OCI-LY7 (cell line): ENCODE results near the gene TPRG1. TPM values are rescaled to one million over a fixed set of nuclear protein-coding genes. Genes with fewer than 3 reads are reported as not detected.

Experiments
- BruUV-seq: library from RNA; stranded (reverse); fragments of 400-500 nt; replicated peaks from 2 replicates; lab custom pipeline; 2021; lab: Mats Ljungman, UMichigan
- CTCF ChIA-PET: fragments of 300-600 bp; sonication (Branson Sonifier 250); formaldehyde crosslinking; loops from one replicate; lab custom pipeline; 2022; ENCODE audit warnings: antibody characterized with exemption; ENCODE audit not compliant: unreplicated experiment; lab: Charles Lee
- POLR2A ChIA-PET: fragments of 300-600 bp; sonication (Branson Sonifier 250); formaldehyde crosslinking; loops from one replicate; lab custom pipeline; 2022; ENCODE audit warnings: antibody characterized with exemption; lab: Charles Lee
- DNase-seq: peaks from one replicate; pipeline ENCODE4 v3.0.0-alpha.2; 2015; ENCODE audit warnings: low spot score
- H2AFZ ChIP-seq: fragments of 200-600 bp; sonication (generic), shearing (Covaris generic); 2 replicates; pipeline ENCODE4 v1.6.1; 2014; ENCODE audit warnings: mild to moderate bottlenecking, antibody characterized with exemption, low read length, moderate library complexity
- H3K27ac ChIP-seq: fragments of 200-600 bp; sonication (generic); 2 replicates; pipeline ENCODE4 v1.5.1; 2014; ENCODE audit warnings: mixed run types, low read depth, mild to moderate bottlenecking, moderate library complexity, low read length, inconsistent platforms; ENCODE audit not compliant: poor library complexity, severe bottlenecking
- H3K36me3 ChIP-seq: fragments of 200-600 bp; sonication (generic); 2 replicates; pipeline ENCODE4 v1.6.1; 2014; ENCODE audit warnings: mild to moderate bottlenecking, antibody characterized with exemption, low read length, moderate library complexity, mixed read lengths; ENCODE audit not compliant: insufficient read depth
- H3K4me1 ChIP-seq: fragments of 200-600 bp; sonication (generic); 2 replicates; pipeline ENCODE4 v1.5.1; 2014; ENCODE audit warnings: mild to moderate bottlenecking, low read length; ENCODE audit not compliant: insufficient read depth, poor library complexity, severe bottlenecking
- H3K4me2 ChIP-seq: fragments of 200-600 bp; sonication (generic); 2 replicates; pipeline ENCODE4 v1.6.1; 2014; ENCODE audit warnings: mild to moderate bottlenecking, low read length
- H3K4me3 ChIP-seq: fragments of 200-600 bp; sonication (generic); 2 replicates; pipeline ENCODE4 v1.5.1; 2014; ENCODE audit warnings: mild to moderate bottlenecking, low read depth, low read length; ENCODE audit not compliant: poor library complexity, severe bottlenecking
- H3K79me2 ChIP-seq: fragments of 200-600 bp; sonication (generic); 2 replicates; pipeline ENCODE4 v1.6.1; 2016; ENCODE audit warnings: low read depth, mild to moderate bottlenecking, low read length, moderate library complexity, mixed read lengths; ENCODE audit not compliant: insufficient read depth
- H3K9me2 ChIP-seq: fragments of 200-600 bp; sonication (generic); 2 replicates; pipeline ENCODE4 v1.6.1; 2016; ENCODE audit warnings: mild to moderate bottlenecking, low read length, mixed read lengths; ENCODE audit not compliant: insufficient read depth
- H3K9me3 ChIP-seq: fragments of 200-600 bp; sonication (generic); 2 replicates; pipeline ENCODE4 v1.6.1; 2014; ENCODE audit warnings: mild to moderate bottlenecking, mixed run types, low read length, mixed read lengths
- H4K20me1 ChIP-seq: fragments of 200-600 bp; sonication (generic); 2 replicates; pipeline ENCODE4 v1.6.1; 2014; ENCODE audit warnings: mild to moderate bottlenecking, antibody characterized with exemption, low read length, moderate library complexity, mixed read lengths; ENCODE audit not compliant: insufficient read depth
- CTCF ChIP-seq: fragments of 200-600 bp; sonication (generic); conservative IDR thresholded peaks from 2 replicates; pipeline ENCODE4 v1.5.1; 2014; ENCODE audit warnings: mild to moderate bottlenecking, antibody characterized with exemption, low read length, moderate library complexity, mixed read lengths
- EZH2phosphoT487 ChIP-seq: fragments of 200-600 bp; sonication (generic); IDR thresholded peaks from 2 replicates; pipeline ENCODE4 v1.6.1; 2018; ENCODE audit warnings: low read depth, borderline replicate concordance, mild to moderate bottlenecking, mixed run types, antibody characterized with exemption, low read length, moderate library complexity, mixed read lengths
- intact Hi-C: fragments of 100-400 bp; cut with micrococcal nuclease; formaldehyde crosslinking; loops from one replicate; pipeline ENCODE4 v1.10.0; 2022; ENCODE audit not compliant: unreplicated experiment
- total RNA-seq, 2 experiments: library from RNA; depleted of rRNA in 1 of 2; stranded (reverse); fragments of >200 nt in 1 of 2; shearing (Covaris generic) in 1 of 2; gene quantifications; 2 replicates each; pipeline ENCODE4 v1.2.3, GENCODE V29; 2014 to 2022

TPRG1 gene
- total RNA-seq, 2 experiments from 2014 or later, result 0.92 TPM; not detected in 1

GRCh38 chr3:189188466-189188865 is 16.7 kb downstream of the TPRG1 start:
- no peak overlapping the region for H3K4me2 ChIP-seq
- intact Hi-C loops, result no loop called here
- H3K9me2 ChIP-seq, result no peaks in the 10 kb centered on the region
- POLR2A ChIA-PET, result no interaction called here
- BruUV-seq, result no TSS peak
- no peaks in the 10 kb centered on the region for H3K79me2 ChIP-seq
- TF ChIP-seq EZH2phosphoT487 (no peak), CTCF (no peak)
- CTCF ChIA-PET, result no interaction called here
- no peak overlapping the region for H3K27ac ChIP-seq
- no peak for DNase-seq
- H4K20me1 ChIP-seq, result no peaks in the 10 kb centered on the region
- H2AFZ ChIP-seq, result no peak overlapping the region
- no peaks in the 10 kb centered on the region for H3K9me3 ChIP-seq
- H3K4me1 ChIP-seq, result no peaks in the 10 kb centered on the region
- no peak overlapping the region for H3K4me3 ChIP-seq
- no peaks in the 10 kb centered on the region for H3K36me3 ChIP-seq

GRCh38 chr3:189192725-189193124 is 21.0 kb downstream of the TPRG1 start:
- Histone ChIP-seq H4K20me1 (no peaks in the 10 kb centered on the region), H3K79me2 (no peaks in the 10 kb centered on the region), H2AFZ (no peak overlapping the region), H3K27ac (no peak overlapping the region), H3K4me1 (no peaks in the 10 kb centered on the region), H3K9me2 (no peaks in the 10 kb centered on the region), H3K9me3 (no peaks in the 10 kb centered on the region; the same call in 1 of the 2 replicates), H3K36me3 (no peaks in the 10 kb centered on the region), H3K4me3 (no peak overlapping the region), H3K4me2 (no peak overlapping the region)
- ChIA-PET CTCF (no interaction called here), POLR2A (interaction anchor here (0.7 kb wide), 1 partner anchor 708 kb away, joined by 3 read pairs; no protein-coding TSS in a partner anchor)
- TF ChIP-seq EZH2phosphoT487, result no peak
- TF ChIP-seq CTCF, result no peak
- DNase-seq, result no peak
- intact Hi-C loops, result no loop called here
- BruUV-seq, result no TSS peak

- POLR2A ChIA-PET, result no interaction called here
- no peaks in the 10 kb centered on the region; the same call in 1 of the 2 replicates for H3K9me3 ChIP-seq
- no peaks in the 10 kb centered on the region for H4K20me1 ChIP-seq
- H3K4me2 ChIP-seq, result no peak overlapping the region
- TF ChIP-seq EZH2phosphoT487 (no peak), CTCF (peak; percentile 54)
- no peaks in the 10 kb centered on the region for H3K79me2 ChIP-seq
- H3K9me2 ChIP-seq, result no peaks in the 10 kb centered on the region
- peak; percentile 9 for DNase-seq
- CTCF ChIA-PET, result interaction anchor here (0.6 kb wide), 1 partner anchor 343 kb away, joined by 3 read pairs; no protein-coding TSS in a partner anchor
- BruUV-seq, result no TSS peak
- H2AFZ ChIP-seq, result no peak overlapping the region
- no peak overlapping the region for H3K27ac ChIP-seq
- no peak overlapping the region for H3K4me3 ChIP-seq
- intact Hi-C loops, result no loop called here
- H3K4me1 ChIP-seq, result no peaks in the 10 kb centered on the region
- no peaks in the 10 kb centered on the region for H3K36me3 ChIP-seq
Measured at GRCh38 chr3:189195302-189195701, 23.5 kb downstream of the TPRG1 start.
